Purkinje cell (primary cell): ENCODE data around the gene EPAS1. TPM values are rescaled to one million over a fixed set of nuclear protein-coding genes. Genes with fewer than 3 reads are reported as not detected.

Source experiments
- polyA plus RNA-seq: library from polyadenylated mRNA; unstranded; fragments of >200 nt; fragmentation: Nextera tagmentation; gene quantifications from 2 replicates; pipeline ENCODE4 v1.2.1, GENCODE V29; 2014

The EPAS1 gene
- polyA plus RNA-seq: 1.0 and 1.3 TPM in 2 replicates

DNA sequence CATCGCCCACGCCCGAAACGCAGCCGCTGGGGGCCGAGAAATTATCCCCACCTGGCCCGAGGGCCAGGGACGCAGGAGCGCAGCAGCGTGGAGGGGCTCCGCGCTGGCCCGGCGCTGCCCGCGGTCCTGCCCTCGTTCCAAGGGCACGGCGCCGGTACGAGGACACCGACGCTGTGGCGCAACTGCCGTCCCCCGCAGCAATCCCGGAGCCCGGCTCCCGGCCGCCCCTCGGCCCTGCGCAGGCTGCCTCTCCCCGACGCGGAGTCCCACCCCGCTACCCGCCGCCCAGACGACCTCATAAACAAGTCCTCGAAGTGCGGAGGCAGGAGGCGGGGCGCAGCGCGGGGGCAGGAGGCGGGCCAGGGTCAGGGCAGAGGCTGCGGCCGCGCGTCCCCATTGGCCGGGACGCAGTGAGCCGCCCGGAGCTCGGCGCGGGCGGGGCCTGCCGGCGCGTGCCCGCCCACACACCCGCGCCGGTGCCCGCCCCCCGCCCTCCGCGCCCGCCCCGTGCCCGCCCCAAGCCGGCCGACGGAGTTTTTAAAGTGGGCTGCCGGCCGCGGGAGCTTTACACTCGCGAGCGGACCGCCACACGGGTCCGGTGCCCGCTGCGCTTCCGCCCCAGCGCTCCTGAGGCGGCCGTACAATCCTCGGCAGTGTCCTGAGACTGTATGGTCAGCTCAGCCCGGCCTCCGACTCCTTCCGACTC lies at the start of gene EPAS1:
EPAS1 (plus strand) TSS at position 568 of the 706 bp plus-strand sequence. CDS start 505 bp downstream, outside the sequence.

Other genes starting within 250 kb of the EPAS1 start
- not detected in 2 replicates for gene TMEM247, start 182.2 kb downstream of the EPAS1 start, polyA plus RNA-seq
- 62.1 and 65.1 TPM in 2 replicates for gene RHOQ, start 245.1 kb downstream of the EPAS1 start, polyA plus RNA-seq
- 0.77 and 1.1 TPM in 2 replicates for gene ATP6V1E2, start 245.2 kb downstream of the EPAS1 start, polyA plus RNA-seq